Small intestine (tissue), 7 donors: Measurements from ENCODE around the gene WAS. TPM values are rescaled to one million over a fixed set of nuclear protein-coding genes. Genes with fewer than 3 reads are reported as not detected.
"Not testable (repeated sequence)": the region's sequence is repeated elsewhere in the genome, so short reads cannot be mapped to it uniquely, and the experiment has no call there.

ENCODE experiments used
- DNase-seq, 2 donors: peaks; one replicate each; pipeline versions ENCODE4 v3.0.0 to v3.0.0-alpha.2; 2013
- FAIRE-seq: peaks from 2 replicates; lab custom pipeline; 2012; peaks lifted over from hg19 to GRCh38; lab: Jason Lieb, UNC
- H3K27ac ChIP-seq, 3 donors: one replicate each; pipeline ENCODE4 v1.5.1; 2013; ENCODE audit warnings: low read length in 2 of 3, mild to moderate bottlenecking in 2 of 3, control low read depth in 1 of 3, inconsistent platforms in 1 of 3, low read depth in 1 of 3, moderate library complexity in 1 of 3
- H3K27me3 ChIP-seq, 3 donors: one replicate each; pipeline ENCODE4 v1.6.1; 2013; ENCODE audit warnings: low read length in 3 of 3, inconsistent platforms in 1 of 3; ENCODE audit not compliant: control insufficient read depth in 3 of 3, insufficient read depth in 3 of 3
- H3K36me3 ChIP-seq, 3 donors: one replicate each; pipeline ENCODE4 v1.6.1; 2013; ENCODE audit warnings: low read length in 3 of 3, inconsistent platforms in 1 of 3, low read depth in 1 of 3, mild to moderate bottlenecking in 1 of 3, moderate library complexity in 1 of 3; ENCODE audit not compliant: control insufficient read depth in 3 of 3, insufficient read depth in 2 of 3
- H3K4me1 ChIP-seq, 3 donors: one replicate each; pipeline ENCODE4 v1.6.1; 2013; ENCODE audit warnings: low read length in 2 of 3, inconsistent platforms in 1 of 3, low read depth in 1 of 3, mild to moderate bottlenecking in 1 of 3, moderate library complexity in 1 of 3; ENCODE audit not compliant: control insufficient read depth in 3 of 3, insufficient read depth in 2 of 3
- H3K4me3 ChIP-seq, 3 donors: one replicate each; pipeline ENCODE4 v1.5.1; 2013; ENCODE audit warnings: low read length in 3 of 3, control low read depth in 1 of 3, inconsistent platforms in 1 of 3, low read depth in 1 of 3, mild to moderate bottlenecking in 1 of 3, moderate library complexity in 1 of 3
- H3K9me3 ChIP-seq, 2 donors: one replicate each; pipeline ENCODE4 v1.6.1; 2013; ENCODE audit warnings: low read depth in 1 of 2, low read length in 1 of 2; ENCODE audit not compliant: control insufficient read depth in 2 of 2, insufficient read depth in 1 of 2
- WGBS, 3 donors: extraction: QIAGEN DNeasy Blood & Tissue Kit; methylation state at CpG; one replicate each; pipeline ENCODE4 v1.1.7; 2013; 5-methylcytosine and 5-hydroxymethylcytosine counted together
- polyA plus RNA-seq, 4 donors: library from polyadenylated mRNA; stranded (reverse) in 3 of 4; unstranded in 1 of 4; fragments of 200-250 nt in 3 of 4; fragments of 120-200 nt in 1 of 4; gene quantifications; one replicate each; pipeline versions ENCODE4 v1.2.1 to v1.2.3, GENCODE V29; 2013
- donor health status: healthy with polysubstance abuse.
- donor health status: control.
- donor health status: control.
- donor health status: Bipolar disorder and iron deficiency.
- donor health status: healthy.

WAS gene
- polyA plus RNA-seq, 4 donors, result 1.1 to 6.2 (median 4.8) TPM

GRCh38 chrX:48659686-48660085 is 23.9 kb upstream of the WAS start:
- FAIRE-seq, result not testable (repeated sequence)
- 94 to 100% (median 95%) methylated on average over 3 to 32 of the region's 34 CpGs for WGBS, 3 donors

GRCh38 chrX:48663241-48663640 is 20.4 kb upstream of the WAS start:
- WGBS, 3 donors, result 61 to 93% (median 88%) methylated on average over 1 of the region's 1 CpG
- DNase-seq (no peak), FAIRE-seq (no peak)
- Histone ChIP-seq H3K9me3 (no peaks in the 10 kb centered on the region), H3K36me3 (no peaks in the 10 kb centered on the region), H3K27ac (no peak overlapping the region), H3K27me3 (no peaks in the 10 kb centered on the region), H3K4me1 (no peaks in the 10 kb centered on the region), H3K4me3 (no peak overlapping the region)

More at GRCh38 chrX:48659686-48660085, 23.9 kb upstream of the WAS start:
- not testable (repeated sequence) for H3K36me3 ChIP-seq, DNase-seq, H3K4me1 ChIP-seq, H3K27me3 ChIP-seq, H3K27ac ChIP-seq, H3K4me3 ChIP-seq, H3K9me3 ChIP-seq

- Histone ChIP-seq H3K9me3 (no peaks in the 10 kb centered on the region), H3K27me3 (no peaks in the 10 kb centered on the region), H3K4me1 (no peaks in the 10 kb centered on the region), H3K27ac (no peak overlapping the region), H3K36me3 (no peaks in the 10 kb centered on the region), H3K4me3 (no peak overlapping the region)
- WGBS, 3 donors, result 74 to 93% (median 87%) methylated on average over 1 of the region's 1 CpG
- no peak for DNase-seq
- FAIRE-seq, result no peak
These were observed 19.4 kb upstream of the WAS start for GRCh38 chrX:48664156-48664555.

- Histone ChIP-seq H3K4me3 (no peak overlapping the region), H3K36me3 (no peaks in the 10 kb centered on the region), H3K27ac (no peak overlapping the region), H3K4me1 (no peaks in the 10 kb centered on the region), H3K9me3 (no peaks in the 10 kb centered on the region), H3K27me3 (no peaks in the 10 kb centered on the region)
- no peak for FAIRE-seq
- DNase-seq, result no peak
- 78 to 86% (median 80%) methylated on average over 2 of the region's 2 CpGs for WGBS, 3 donors
These were observed 17.6 kb upstream of the WAS start for GRCh38 chrX:48665991-48666390.

- H3K4me1 ChIP-seq, result no peaks in the 10 kb centered on the region
- no peak overlapping the region for H3K27ac ChIP-seq
- no peaks in the 10 kb centered on the region for H3K36me3 ChIP-seq
- FAIRE-seq (no peak), DNase-seq (no peak)
- no peaks in the 10 kb centered on the region for H3K27me3 ChIP-seq
- 79 to 94% (median 93%) methylated on average over 4 of the region's 4 CpGs for WGBS, 3 donors
- H3K9me3 ChIP-seq, result no peaks in the 10 kb centered on the region
- no peak overlapping the region for H3K4me3 ChIP-seq
These were observed 16.9 kb upstream of the WAS start for GRCh38 chrX:48666649-48667048.

- Histone ChIP-seq H3K9me3 (no peaks in the 10 kb centered on the region), H3K27ac (no peak overlapping the region), H3K4me1 (no peaks in the 10 kb centered on the region), H3K4me3 (no peak overlapping the region), H3K36me3 (no peaks in the 10 kb centered on the region), H3K27me3 (no peaks in the 10 kb centered on the region)
- FAIRE-seq, result no peak
- 61 to 83% (median 77%) methylated on average over 4 of the region's 4 CpGs for WGBS, 3 donors
- no peak for DNase-seq
These were observed 16.1 kb upstream of the WAS start for GRCh38 chrX:48667509-48667908.

- WGBS, 3 donors, result 79 to 84% (median 80%) methylated on average over 11 of the region's 11 CpGs
- not testable (repeated sequence) for FAIRE-seq, H3K27me3 ChIP-seq, H3K9me3 ChIP-seq, H3K36me3 ChIP-seq, H3K4me1 ChIP-seq, H3K4me3 ChIP-seq, DNase-seq, H3K27ac ChIP-seq
These were observed 15.4 kb upstream of the WAS start for GRCh38 chrX:48668187-48668586.

GRCh38 chrX:48676106-48676892 is 7.3 kb upstream of the WAS start:
- Histone ChIP-seq H3K36me3 (no peaks in the 10 kb centered on the region), H3K27ac (peak overlapping the region; percentile 88 to 92 (median 91)), H3K9me3 (no peaks in the 10 kb centered on the region), H3K27me3 (no peaks in the 10 kb centered on the region), H3K4me1 (peaks cover 0 to 6% (median 2%) of the 10 kb centered on the region in 3 donors), H3K4me3 (peak overlapping the region; percentile 56 to 83 (median 69))
- peak; percentile 93 for DNase-seq
- FAIRE-seq, result no peak
- WGBS, 3 donors, result 1 to 45% (median 18%) methylated on average over 30 to 67 of the region's 67 CpGs
